ENCODE results near the gene RALGPS1. TPM values are rescaled to one million over a fixed set of nuclear protein-coding genes. Genes with fewer than 3 reads are reported as not detected.
A peak's percentile ranks its signal among the peaks of the same experiment; 100 is the strongest.

The RALGPS1 gene
- total and polyA plus RNA-seq, 2 of the 13 experiments (the other 11 are each of a cell fraction or from before 2014, with no cell fraction given), result 3.7 to 6.5 TPM

- FAIRE-seq (no peak), ATAC-seq (peak; percentile 6; the same call in 1 of the 3 replicates), DNase-seq (ENCODE audit: low spot score) (no peak)
- no peaks in the 10 kb centered on the region for H3K9me3 ChIP-seq (ENCODE audit: low read length)
- in situ Hi-C loops (cut with HindIII; ENCODE audit: extremely low pct_ligation_motif_present, low pct_unique_long_range_greater_than_20kb), result no loop called here
- H3K9ac ChIP-seq (ENCODE audit: insufficient read depth, low read depth, low read length), result peak overlapping the region; percentile 30; the same call in 1 of the 2 replicates
- no peak overlapping the region for H2AFZ ChIP-seq (ENCODE audit: low read length)
- H4K20me1 ChIP-seq (ENCODE audit: insufficient read depth, low read length), result no peaks in the 10 kb centered on the region
- intact Hi-C loops (cut with micrococcal nuclease; ENCODE audit: unreplicated experiment), result no loop called here
- ChIA-PET CTCF (ENCODE audit: low intra/inter-chr PET ratio, low total read pairs) (no interaction called here), POLR2A (interaction anchor here (1.5 kb wide), 1 partner anchor 110 kb away, joined by 5 read pairs; the partner anchor contains the start of gene ZBTB43)
- no peak overlapping the region for H3K27ac ChIP-seq (ENCODE audit: extremely low read length, insufficient read depth, low read length)
- 28% methylated on average over 17 of the region's 43 CpGs for WGBS (ENCODE audit: low lambda C conversion rate)
- H3K79me2 ChIP-seq (ENCODE audit: insufficient read depth, low read length), result no peaks in the 10 kb centered on the region
- H3K4me1 ChIP-seq (ENCODE audit: insufficient read depth, low read length), result peaks cover 49% of the 10 kb centered on the region
- peak overlapping the region; percentile 63 to 83 (median 69) for H3K4me3 ChIP-seq (replicated peaks in 1 of 3; ENCODE audit: insufficient read depth in 1 of 3, low read depth in 2 of 3, low read length in 3 of 3)
- no TSS peak for BruUV-seq (replicated peaks)
- H3K27me3 ChIP-seq (ENCODE audit: control insufficient read depth in 1 of 2, insufficient read depth in 2 of 2, low read length in 2 of 2), result 0 out of 5 replicates have a peak, but pooled peaks cover 0 to 6% of the 10 kb centered on the region in 2 experiments
- no peaks in the 10 kb centered on the region for H3K36me3 ChIP-seq (replicated peaks in 1 of 2; ENCODE audit: control insufficient read depth in 1 of 2, insufficient read depth in 2 of 2, low read length in 2 of 2)
- H3K4me2 ChIP-seq (ENCODE audit: low read depth, low read length), result peak overlapping the region; percentile 93
- TF ChIP-seq, protein P1, sequence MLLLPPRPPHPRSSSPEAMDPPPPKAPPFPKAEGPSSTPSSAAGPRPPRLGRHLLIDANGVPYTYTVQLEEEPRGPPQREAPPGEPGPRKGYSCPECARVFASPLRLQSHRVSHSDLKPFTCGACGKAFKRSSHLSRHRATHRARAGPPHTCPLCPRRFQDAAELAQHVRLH (CRISPR knock-in tag; IDR thresholded peaks at IDR 0.05; ENCODE audit: borderline replicate concordance, low read depth), result no peak
- TF ChIP-seq ZNF562 (CRISPR knock-in tag; IDR thresholded peaks at IDR 0.05; ENCODE audit: borderline replicate concordance), result no peak
- TF ChIP-seq RXRA (CRISPR knock-in tag; IDR thresholded peaks at IDR 0.05), result 0 out of 2 replicates have a peak, but pooled peaks have one; percentile 25
- TF ChIP-seq ZNF446 (CRISPR knock-in tag; IDR thresholded peaks at IDR 0.05), result 0 out of 2 replicates have a peak, but pooled peaks have one; percentile 35
- no peak for TF ChIP-seq CHCHD3 (CRISPR knock-in tag; IDR thresholded peaks at IDR 0.05)
- TF ChIP-seq RFXANK (CRISPR knock-in tag; IDR thresholded peaks at IDR 0.05), result no peak
- TF ChIP-seq ZNF713 (CRISPR knock-in tag; IDR thresholded peaks at IDR 0.05), result no peak
- TF ChIP-seq ARNT2 (CRISPR knock-in tag; IDR thresholded peaks at IDR 0.05; ENCODE audit: low read depth), result no peak
- no peak for TF ChIP-seq NFE2 (CRISPR knock-in tag; IDR thresholded peaks at IDR 0.05)
- no peak for TF ChIP-seq RFX1 (IDR thresholded peaks at IDR 0.05)
- no peak for TF ChIP-seq MAFK (conservative IDR thresholded peaks at IDR 0.05 in 1 of 2, IDR thresholded peaks at IDR 0.05 in 1 of 2; ENCODE audit: low read length in 2 of 2)
- no peak for TF ChIP-seq ZNF761 (CRISPR knock-in tag; conservative IDR thresholded peaks at IDR 0.05)
- TF ChIP-seq ZNF138 (CRISPR knock-in tag; IDR thresholded peaks at IDR 0.05; ENCODE audit: low read depth), result no peak
- TF ChIP-seq, protein P2, sequence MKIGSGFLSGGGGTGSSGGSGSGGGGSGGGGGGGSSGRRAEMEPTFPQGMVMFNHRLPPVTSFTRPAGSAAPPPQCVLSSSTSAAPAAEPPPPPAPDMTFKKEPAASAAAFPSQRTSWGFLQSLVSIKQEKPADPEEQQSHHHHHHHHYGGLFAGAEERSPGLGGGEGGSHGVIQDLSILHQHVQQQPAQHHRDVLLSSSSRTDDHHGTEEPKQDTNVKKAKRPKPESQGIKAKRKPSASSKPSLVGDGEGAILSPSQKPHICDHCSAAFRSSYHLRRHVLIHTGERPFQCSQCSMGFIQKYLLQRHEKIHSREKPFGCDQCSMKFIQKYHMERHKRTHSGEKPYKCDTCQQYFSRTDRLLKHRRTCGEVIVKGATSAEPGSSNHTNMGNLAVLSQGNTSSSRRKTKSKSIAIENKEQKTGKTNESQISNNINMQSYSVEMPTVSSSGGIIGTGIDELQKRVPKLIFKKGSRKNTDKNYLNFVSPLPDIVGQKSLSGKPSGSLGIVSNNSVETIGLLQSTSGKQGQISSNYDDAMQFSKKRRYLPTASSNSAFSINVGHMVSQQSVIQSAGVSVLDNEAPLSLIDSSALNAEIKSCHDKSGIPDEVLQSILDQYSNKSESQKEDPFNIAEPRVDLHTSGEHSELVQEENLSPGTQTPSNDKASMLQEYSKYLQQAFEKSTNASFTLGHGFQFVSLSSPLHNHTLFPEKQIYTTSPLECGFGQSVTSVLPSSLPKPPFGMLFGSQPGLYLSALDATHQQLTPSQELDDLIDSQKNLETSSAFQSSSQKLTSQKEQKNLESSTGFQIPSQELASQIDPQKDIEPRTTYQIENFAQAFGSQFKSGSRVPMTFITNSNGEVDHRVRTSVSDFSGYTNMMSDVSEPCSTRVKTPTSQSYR (CRISPR knock-in tag; IDR thresholded peaks at IDR 0.05; ENCODE audit: borderline replicate concordance), result no peak
- 0 out of 2 replicates have a peak, but pooled peaks have one; percentile 28 for TF ChIP-seq ZBTB38 (CRISPR knock-in tag; IDR thresholded peaks at IDR 0.05)
- TF ChIP-seq, protein P3, sequence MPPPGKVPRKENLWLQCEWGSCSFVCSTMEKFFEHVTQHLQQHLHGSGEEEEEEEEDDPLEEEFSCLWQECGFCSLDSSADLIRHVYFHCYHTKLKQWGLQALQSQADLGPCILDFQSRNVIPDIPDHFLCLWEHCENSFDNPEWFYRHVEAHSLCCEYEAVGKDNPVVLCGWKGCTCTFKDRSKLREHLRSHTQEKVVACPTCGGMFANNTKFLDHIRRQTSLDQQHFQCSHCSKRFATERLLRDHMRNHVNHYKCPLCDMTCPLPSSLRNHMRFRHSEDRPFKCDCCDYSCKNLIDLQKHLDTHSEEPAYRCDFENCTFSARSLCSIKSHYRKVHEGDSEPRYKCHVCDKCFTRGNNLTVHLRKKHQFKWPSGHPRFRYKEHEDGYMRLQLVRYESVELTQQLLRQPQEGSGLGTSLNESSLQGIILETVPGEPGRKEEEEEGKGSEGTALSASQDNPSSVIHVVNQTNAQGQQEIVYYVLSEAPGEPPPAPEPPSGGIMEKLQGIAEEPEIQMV (CRISPR knock-in tag; IDR thresholded peaks at IDR 0.05; ENCODE audit: low read depth), result no peak
- TF ChIP-seq ZNF563 (CRISPR knock-in tag; IDR thresholded peaks at IDR 0.05), result 0 out of 2 replicates have a peak, but pooled peaks have one; percentile 35
- TF ChIP-seq PHF5A (CRISPR knock-in tag; IDR thresholded peaks at IDR 0.05; ENCODE audit: low read depth, unreplicated experiment), result no peak
Measured at GRCh38 chr9:126915281-126915816, 767 bp downstream of the RALGPS1 start.

All from HepG2 (cell line).